ENCODE results near the gene ANKRD36.
"Not testable (repeated sequence)": the region's sequence is repeated elsewhere in the genome, so short reads cannot be mapped to it uniquely, and the experiment has no call there.

DNA sequence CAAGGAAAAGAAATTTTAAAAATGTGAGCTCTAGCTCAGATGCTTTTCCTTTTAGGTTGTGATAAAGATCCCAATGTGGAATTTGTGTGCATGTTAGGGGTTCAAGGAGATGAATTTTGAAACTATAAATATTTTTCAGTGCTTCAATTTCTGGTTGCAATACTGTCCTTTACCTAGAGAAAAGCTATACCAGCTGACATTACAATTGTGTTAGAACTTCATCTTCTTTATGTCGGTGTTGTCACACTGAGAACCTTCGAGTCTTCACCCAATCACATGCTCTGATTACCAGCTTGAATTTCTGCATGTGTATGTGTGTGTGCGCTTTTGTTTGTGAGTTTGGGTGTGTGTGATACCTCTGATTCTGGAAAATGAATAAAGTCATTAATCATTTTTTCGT is 55.0 kb downstream of the ANKRD36 start:
- TF ChIP-seq POLR2A, TAF1, SPI1, POLR2AphosphoS5 (IDR thresholded peaks at IDR 0.05; ENCODE audit: low read depth, low read length): not testable (repeated sequence)
